Daoy (cell line): ENCODE data around the gene ITFG1. TPM values are rescaled to one million over a fixed set of nuclear protein-coding genes. Genes with fewer than 3 reads are reported as not detected.

ENCODE experiments used
- total RNA-seq: library from RNA; depleted of rRNA; stranded (reverse); fragments of >200 nt; shearing (Covaris generic); gene quantifications from 2 replicates; pipeline ENCODE4 v1.2.3, GENCODE V29; 2014; rRNA removed

ITFG1 gene
- total RNA-seq, 1 experiment from 2014 or later: 34.5 TPM

Other genes starting within 250 kb of the ITFG1 start
- 22.5 and 23.5 TPM in 2 replicates for gene PHKB, start 268 bp upstream of the ITFG1 start, total RNA-seq